ENCODE results near the gene CIITA.

GRCh38 chr16:10827691-10828341 lies 49.2 kb upstream of the CIITA start:
- TF ChIP-seq, protein P1, sequence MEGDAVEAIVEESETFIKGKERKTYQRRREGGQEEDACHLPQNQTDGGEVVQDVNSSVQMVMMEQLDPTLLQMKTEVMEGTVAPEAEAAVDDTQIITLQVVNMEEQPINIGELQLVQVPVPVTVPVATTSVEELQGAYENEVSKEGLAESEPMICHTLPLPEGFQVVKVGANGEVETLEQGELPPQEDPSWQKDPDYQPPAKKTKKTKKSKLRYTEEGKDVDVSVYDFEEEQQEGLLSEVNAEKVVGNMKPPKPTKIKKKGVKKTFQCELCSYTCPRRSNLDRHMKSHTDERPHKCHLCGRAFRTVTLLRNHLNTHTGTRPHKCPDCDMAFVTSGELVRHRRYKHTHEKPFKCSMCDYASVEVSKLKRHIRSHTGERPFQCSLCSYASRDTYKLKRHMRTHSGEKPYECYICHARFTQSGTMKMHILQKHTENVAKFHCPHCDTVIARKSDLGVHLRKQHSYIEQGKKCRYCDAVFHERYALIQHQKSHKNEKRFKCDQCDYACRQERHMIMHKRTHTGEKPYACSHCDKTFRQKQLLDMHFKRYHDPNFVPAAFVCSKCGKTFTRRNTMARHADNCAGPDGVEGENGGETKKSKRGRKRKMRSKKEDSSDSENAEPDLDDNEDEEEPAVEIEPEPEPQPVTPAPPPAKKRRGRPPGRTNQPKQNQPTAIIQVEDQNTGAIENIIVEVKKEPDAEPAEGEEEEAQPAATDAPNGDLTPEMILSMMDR (IDR thresholded peaks at IDR 0.05; ENCODE audit: insufficient read depth, low read length, poor library complexity, severe bottlenecking), result no peak
- no peak for TF ChIP-seq EZH2phosphoT487 (conservative IDR thresholded peaks at IDR 0.05; ENCODE audit: low read length)

Data from SU-DHL-6 (cell line).